Measurements from ENCODE around the gene INF2.

- no peak for TF ChIP-seq CTCF (IDR thresholded peaks at IDR 0.05; ENCODE audit: insufficient read depth, low read depth, low read length)
- no peak for TF ChIP-seq EZH2 (IDR thresholded peaks at IDR 0.05; ENCODE audit: insufficient read depth, low read length)
Observed at GRCh38 chr14:104647467-104648043, 41.9 kb upstream of the INF2 start.
